NCI-H146 (cell line): Measurements from ENCODE around the gene AIPL1.
"Not testable (repeated sequence)": the region's sequence is repeated elsewhere in the genome, so short reads cannot be mapped to it uniquely, and the experiment has no call there.

Experiments used
- DNase-seq: peaks from one replicate; lab custom pipeline; 2025; lab: John Stamatoyannopoulos, UW

Gene AIPL1

GRCh38 chr17:6435051-6435450 is at the start of gene AIPL1:
AIPL1 (minus strand) TSS chr17:6435121; CDS start chr17:6435104, 17 bp downstream.
- no peak for DNase-seq

- no peak for DNase-seq
Observed at GRCh38 chr17:6483507-6483906, 48.6 kb upstream of the AIPL1 start.

GRCh38 chr17:6482796-6483195 is 47.9 kb upstream of the AIPL1 start:
- not testable (repeated sequence) for DNase-seq

- DNase-seq = no peak
Observed at GRCh38 chr17:6482105-6482455, 47.2 kb upstream of the AIPL1 start.

- DNase-seq = no peak
Observed at GRCh38 chr17:6480303-6480675, 45.4 kb upstream of the AIPL1 start.

GRCh38 chr17:6479622-6480302 is 44.8 kb upstream of the AIPL1 start:
- DNase-seq = peak; percentile 69

GRCh38 chr17:6478486-6478885 is 43.6 kb upstream of the AIPL1 start:
- no peak for DNase-seq

GRCh38 chr17:6477831-6478383 is 43.0 kb upstream of the AIPL1 start:
- DNase-seq = no peak

GRCh38 chr17:6476810-6477179 is 41.9 kb upstream of the AIPL1 start:
- DNase-seq = no peak

- DNase-seq = no peak
Observed at GRCh38 chr17:6476076-6476809, 41.3 kb upstream of the AIPL1 start.

GRCh38 chr17:6475411-6475810 is 40.5 kb upstream of the AIPL1 start:
- DNase-seq = no peak

GRCh38 chr17:6474906-6475305 is 40.0 kb upstream of the AIPL1 start:
- DNase-seq = no peak

GRCh38 chr17:6474376-6474775 is 39.5 kb upstream of the AIPL1 start:
- DNase-seq = no peak

GRCh38 chr17:6473128-6473767 is 38.3 kb upstream of the AIPL1 start:
- DNase-seq = peak; percentile 65

- no peak for DNase-seq
Observed at GRCh38 chr17:6472517-6472916, 37.6 kb upstream of the AIPL1 start.

GRCh38 chr17:6471531-6472465 is 36.9 kb upstream of the AIPL1 start:
- no peak for DNase-seq

GRCh38 chr17:6470751-6471521 is 36.0 kb upstream of the AIPL1 start:
- DNase-seq = no peak

- no peak for DNase-seq
Observed at GRCh38 chr17:6470146-6470718, 35.3 kb upstream of the AIPL1 start.

GRCh38 chr17:6468051-6468790 is 33.3 kb upstream of the AIPL1 start:
- no peak for DNase-seq

GRCh38 chr17:6467567-6467966 is 32.6 kb upstream of the AIPL1 start:
- DNase-seq = no peak
